Upper lobe of left lung (tissue), 4 donors: ENCODE measurements around the gene ITGBL1.

Source experiments
- CTCF ChIP-seq, 6 experiments: fragments of 450-650 bp in 4 of 6; fragments of 200-600 bp in 2 of 6; sonication (generic) in 2 of 6; IDR thresholded peaks; one replicate each; pipeline ENCODE4 v1.5.1; 2016 to 2019; ENCODE audit warnings: antibody characterized with exemption in 6 of 6
- EP300 ChIP-seq, 4 donors: sonication (generic); formaldehyde crosslinking; IDR thresholded peaks; one replicate each; pipeline ENCODE4 v1.5.1; 2017; ENCODE audit warnings: antibody characterized with exemption in 4 of 4, control low read depth in 2 of 4
- POLR2A ChIP-seq, 4 donors: fragments of 450-650 bp; IDR thresholded peaks; one replicate each; pipeline ENCODE4 v1.5.1; 2016 to 2017; ENCODE audit warnings: antibody characterized with exemption in 4 of 4, mild to moderate bottlenecking in 2 of 4

GRCh38 chr13:101698400-101698799, 245.9 kb downstream of the ITGBL1 start:
- TF ChIP-seq POLR2A (IDR thresholded peaks at IDR 0.05) (no peak), CTCF (IDR thresholded peaks at IDR 0.05) (no peak), EP300 (IDR thresholded peaks at IDR 0.05) (no peak)
